BJ (cell line): ENCODE measurements around the gene CAV1. TPM values are rescaled to one million over a fixed set of nuclear protein-coding genes. Genes with fewer than 3 reads are reported as not detected.

Experiments used
- CTCF ChIA-PET: fragments of 350-600 bp; formaldehyde crosslinking; extraction: SDS; loops from one replicate; lab custom pipeline; 2021; ENCODE audit warnings: antibody characterized with exemption, inconsistent platforms; lab: Yijun Ruan, JAX
- POLR2A ChIA-PET: fragments of 300-600 bp; sonication (Branson Sonifier 250); formaldehyde crosslinking; extraction: SDS; loops from one replicate; lab custom pipeline; 2021; ENCODE audit warnings: antibody characterized with exemption; lab: Charles Lee
- DNase-seq: peaks from one replicate; pipeline ENCODE4 v3.0.0-alpha.2; 2011; ENCODE audit warnings: low read depth
- H3K27me3 ChIP-seq: 2 replicates; pipeline ENCODE4 v1.6.0; 2011; ENCODE audit warnings: low read length; ENCODE audit not compliant: control insufficient read depth, insufficient read depth
- H3K36me3 ChIP-seq: 2 replicates; pipeline ENCODE4 v1.5.1; 2011; ENCODE audit warnings: low read length; ENCODE audit not compliant: control insufficient read depth, insufficient read depth
- H3K4me3 ChIP-seq: 2 replicates; pipeline ENCODE4 v1.5.1; 2011; ENCODE audit warnings: low read depth, mild to moderate bottlenecking, control low read depth, low read length
- CTCF ChIP-seq: IDR thresholded peaks from 2 replicates; pipeline ENCODE4 v1.5.1; 2011; ENCODE audit warnings: low read depth, mild to moderate bottlenecking, control low read depth, inconsistent platforms, low read length, moderate library complexity; ENCODE audit not compliant: insufficient read depth
- polyA plus RNA-seq: library from polyadenylated mRNA; depleted of rRNA; stranded (reverse); fragments of >200 nt; gene quantifications from 2 replicates; pipeline ENCODE4 v1.2.3, GENCODE V29; 2011

Gene CAV1
- polyA plus RNA-seq, 1 experiment = 2,064 TPM

- Histone ChIP-seq H3K4me3 (no peak overlapping the region), H3K27me3 (no peaks in the 10 kb centered on the region), H3K36me3 (peaks cover 9% of the 10 kb centered on the region)
- DNase-seq = no peak
- no peak for TF ChIP-seq CTCF
- CTCF ChIA-PET = interaction anchor here (1.2 kb wide), 1 partner anchor 16 kb away, joined by 4 read pairs; no protein-coding TSS in a partner anchor
- POLR2A ChIA-PET = no interaction called here
Measured at GRCh38 chr7:116562529-116563121, 37.8 kb downstream of the CAV1 start.

- POLR2A ChIA-PET = interaction anchor here (0.6 kb wide), 2 partner anchors 11 to 40 kb away, joined by 3 to 14 read pairs; no protein-coding TSS in a partner anchor
- TF ChIP-seq CTCF = no peak
- Histone ChIP-seq H3K27me3 (no peaks in the 10 kb centered on the region), H3K36me3 (0 out of 2 replicates have a peak, but pooled peaks cover 2% of the 10 kb centered on the region), H3K4me3 (no peak overlapping the region)
- DNase-seq = no peak
- CTCF ChIA-PET = interaction anchor here (0.9 kb wide), 1 partner anchor 282 kb away, joined by 3 read pairs; no protein-coding TSS in a partner anchor
Measured at GRCh38 chr7:116565981-116566380, 41.1 kb downstream of the CAV1 start.

- Histone ChIP-seq H3K36me3 (0 out of 2 replicates have a peak, but pooled peaks cover 2% of the 10 kb centered on the region), H3K27me3 (no peaks in the 10 kb centered on the region), H3K4me3 (no peak overlapping the region)
- CTCF ChIA-PET = no interaction called here
- TF ChIP-seq CTCF = no peak
- DNase-seq = no peak
- POLR2A ChIA-PET = interaction anchor here (0.6 kb wide), 1 partner anchor 21 kb away, joined by 3 read pairs; no protein-coding TSS in a partner anchor
Measured at GRCh38 chr7:116566666-116567065, 41.8 kb downstream of the CAV1 start.

GRCh38 chr7:116569737-116570136, 44.9 kb downstream of the CAV1 start:
- H3K4me3 ChIP-seq = no peak overlapping the region
- peak; percentile 94 for DNase-seq

More at GRCh38 chr7:116569737-116570136, 44.9 kb downstream of the CAV1 start:
- H3K27me3 ChIP-seq = no peaks in the 10 kb centered on the region
- POLR2A ChIA-PET = interaction anchor here (0.6 to 0.9 kb wide), 4 partner anchors 13 to 1615 kb away, joined by 3 to 4 read pairs (median 3); no protein-coding TSS in a partner anchor
- H3K36me3 ChIP-seq = no peaks in the 10 kb centered on the region
- CTCF ChIA-PET = interaction anchor here (0.7 to 3.2 kb wide), 6 partner anchors 13 to 311 kb away, joined by 3 to 14 read pairs (median 3); partner anchors contain the start of gene MET
- no peak for TF ChIP-seq CTCF
